Lower lobe of right lung (tissue), 2 donors: ENCODE results near the gene RMDN3. TPM values are rescaled to one million over a fixed set of nuclear protein-coding genes. Genes with fewer than 3 reads are reported as not detected.

ENCODE experiments used
- ATAC-seq, 2 donors: fragments of 200-7000 bp; cut with Tn5 transposase; one replicate each; pipeline ENCODE4 v1.9.1; 2020 to 2022; ENCODE audit warnings: mild to moderate bottlenecking in 2 of 2, moderate library complexity in 2 of 2
- DNase-seq: peaks from one replicate; pipeline ENCODE4 v3.0.0-alpha.2; 2020
- H3K27ac ChIP-seq: fragments of 200-600 bp; one replicate; pipeline ENCODE4 v1.8.0; 2022
- H3K27me3 ChIP-seq: fragments of 200-600 bp; one replicate; pipeline ENCODE4 v1.8.0; 2022; ENCODE audit warnings: low read depth
- H3K36me3 ChIP-seq: fragments of 200-600 bp; one replicate; pipeline ENCODE4 v1.8.0; 2022; ENCODE audit warnings: mild to moderate bottlenecking
- H3K4me1 ChIP-seq: fragments of 200-600 bp; one replicate; pipeline ENCODE4 v1.8.0; 2022
- H3K4me3 ChIP-seq: fragments of 200-600 bp; one replicate; pipeline ENCODE4 v1.8.0; 2022; ENCODE audit warnings: mild to moderate bottlenecking
- H3K9me3 ChIP-seq: fragments of 200-600 bp; one replicate; pipeline ENCODE4 v1.8.0; 2022
- intact Hi-C: fragments of 100-400 bp; cut with DNase I; formaldehyde crosslinking; loops from one replicate; pipeline ENCODE4 v1.11.0; 2022
- total RNA-seq: library from RNA; stranded (reverse); fragmentation: NEBNext Ultra II Directional; extraction: Animal tissue kit (Norgen Biotek cat#: 25700); gene quantifications from one replicate; pipeline ENCODE4 v1.2.1, GENCODE V29; 2021
- TF ChIP-seq, protein P1 (sequence below): fragments of 200-600 bp; IDR thresholded peaks from one replicate; pipeline ENCODE4 v1.8.0; 2022; ENCODE audit warnings: antibody characterized with exemption, mild to moderate bottlenecking
- donor health status: DM: no; HTN: yes; CAD: no; lungs with severe emphysema.

The RMDN3 gene
- total RNA-seq, 1 donor from 2014 or later = 101 TPM

DNA sequence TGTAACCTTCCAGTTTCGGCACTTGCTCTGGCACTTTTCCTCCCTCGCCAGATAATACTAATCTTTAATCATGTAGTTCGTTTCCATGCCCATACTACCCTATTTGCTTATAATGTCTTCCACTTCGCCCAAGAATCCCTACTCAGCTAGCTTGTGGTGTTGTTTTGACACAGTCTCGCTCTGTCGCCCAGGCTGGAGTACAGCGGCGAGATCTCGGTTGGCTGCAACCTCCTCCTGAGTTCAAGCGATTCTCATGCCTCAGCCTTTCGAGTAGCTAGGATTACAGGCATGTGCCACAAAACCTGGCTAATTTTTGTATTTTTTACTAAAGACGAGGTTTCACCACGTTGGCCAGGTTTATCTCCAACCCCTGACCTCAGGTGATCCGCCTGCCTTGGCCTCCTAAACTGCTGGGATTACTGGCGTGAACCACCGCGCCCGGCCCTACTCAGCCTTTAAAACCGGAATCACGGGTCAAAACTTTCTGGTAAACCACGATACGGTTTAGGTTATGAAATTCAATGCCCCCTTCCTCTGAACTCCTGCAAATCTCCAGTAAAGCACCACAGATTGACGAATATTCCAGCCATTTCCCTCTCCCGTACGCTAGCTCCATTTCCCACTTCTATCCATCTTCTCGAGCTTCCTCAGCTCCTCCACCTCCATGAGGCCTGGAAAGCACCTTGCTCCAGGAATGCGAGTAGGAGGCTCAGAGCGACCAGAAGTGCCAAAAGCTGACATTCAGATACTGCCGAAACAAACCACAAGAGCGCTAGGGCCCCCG, 61.0 kb downstream of the RMDN3 start:
- TF ChIP-seq, protein P1, sequence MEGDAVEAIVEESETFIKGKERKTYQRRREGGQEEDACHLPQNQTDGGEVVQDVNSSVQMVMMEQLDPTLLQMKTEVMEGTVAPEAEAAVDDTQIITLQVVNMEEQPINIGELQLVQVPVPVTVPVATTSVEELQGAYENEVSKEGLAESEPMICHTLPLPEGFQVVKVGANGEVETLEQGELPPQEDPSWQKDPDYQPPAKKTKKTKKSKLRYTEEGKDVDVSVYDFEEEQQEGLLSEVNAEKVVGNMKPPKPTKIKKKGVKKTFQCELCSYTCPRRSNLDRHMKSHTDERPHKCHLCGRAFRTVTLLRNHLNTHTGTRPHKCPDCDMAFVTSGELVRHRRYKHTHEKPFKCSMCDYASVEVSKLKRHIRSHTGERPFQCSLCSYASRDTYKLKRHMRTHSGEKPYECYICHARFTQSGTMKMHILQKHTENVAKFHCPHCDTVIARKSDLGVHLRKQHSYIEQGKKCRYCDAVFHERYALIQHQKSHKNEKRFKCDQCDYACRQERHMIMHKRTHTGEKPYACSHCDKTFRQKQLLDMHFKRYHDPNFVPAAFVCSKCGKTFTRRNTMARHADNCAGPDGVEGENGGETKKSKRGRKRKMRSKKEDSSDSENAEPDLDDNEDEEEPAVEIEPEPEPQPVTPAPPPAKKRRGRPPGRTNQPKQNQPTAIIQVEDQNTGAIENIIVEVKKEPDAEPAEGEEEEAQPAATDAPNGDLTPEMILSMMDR = no peak
- intact Hi-C loops = no loop called here

DNA sequence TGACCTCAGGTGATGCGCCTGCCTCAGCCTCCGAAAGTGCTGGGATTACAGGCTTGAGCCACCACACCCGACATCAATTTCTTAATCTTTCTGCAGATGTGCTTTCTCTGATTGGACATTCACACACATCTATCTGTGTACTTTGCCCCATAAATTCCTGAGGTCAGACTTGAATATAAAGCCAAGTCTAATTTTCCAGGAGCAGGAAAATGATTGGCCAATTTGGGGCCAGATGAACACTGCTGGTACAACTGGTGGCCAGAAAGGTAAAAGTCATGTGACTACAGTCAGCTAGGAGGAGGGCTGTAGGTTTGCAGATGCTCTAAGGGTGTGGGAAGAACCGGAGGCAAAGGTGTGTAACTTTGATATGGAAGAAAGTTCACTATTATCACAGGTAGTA, 63.3 kb downstream of the RMDN3 start:
- H3K36me3 ChIP-seq = peaks cover 6% of the 10 kb centered on the region
- no peak overlapping the region for H3K4me3 ChIP-seq
- intact Hi-C loops = no loop called here
- no peak for ATAC-seq
- H3K27me3 ChIP-seq = no peaks in the 10 kb centered on the region
- TF ChIP-seq, protein P1 = no peak
- no peak for DNase-seq
- no peak overlapping the region for H3K27ac ChIP-seq
- H3K4me1 ChIP-seq = peaks cover 18% of the 10 kb centered on the region
- no peaks in the 10 kb centered on the region for H3K9me3 ChIP-seq

More for the DNA sequence above, 61.0 kb downstream of the RMDN3 start:
- ATAC-seq (peak in 1 of 2 donors; percentile 1), DNase-seq (no peak)
- Histone ChIP-seq H3K9me3 (no peaks in the 10 kb centered on the region), H3K4me1 (peaks cover 18% of the 10 kb centered on the region), H3K36me3 (peaks cover 6% of the 10 kb centered on the region), H3K4me3 (peak overlapping the region; percentile 74), H3K27ac (peak overlapping the region; percentile 98), H3K27me3 (no peaks in the 10 kb centered on the region)

DNA sequence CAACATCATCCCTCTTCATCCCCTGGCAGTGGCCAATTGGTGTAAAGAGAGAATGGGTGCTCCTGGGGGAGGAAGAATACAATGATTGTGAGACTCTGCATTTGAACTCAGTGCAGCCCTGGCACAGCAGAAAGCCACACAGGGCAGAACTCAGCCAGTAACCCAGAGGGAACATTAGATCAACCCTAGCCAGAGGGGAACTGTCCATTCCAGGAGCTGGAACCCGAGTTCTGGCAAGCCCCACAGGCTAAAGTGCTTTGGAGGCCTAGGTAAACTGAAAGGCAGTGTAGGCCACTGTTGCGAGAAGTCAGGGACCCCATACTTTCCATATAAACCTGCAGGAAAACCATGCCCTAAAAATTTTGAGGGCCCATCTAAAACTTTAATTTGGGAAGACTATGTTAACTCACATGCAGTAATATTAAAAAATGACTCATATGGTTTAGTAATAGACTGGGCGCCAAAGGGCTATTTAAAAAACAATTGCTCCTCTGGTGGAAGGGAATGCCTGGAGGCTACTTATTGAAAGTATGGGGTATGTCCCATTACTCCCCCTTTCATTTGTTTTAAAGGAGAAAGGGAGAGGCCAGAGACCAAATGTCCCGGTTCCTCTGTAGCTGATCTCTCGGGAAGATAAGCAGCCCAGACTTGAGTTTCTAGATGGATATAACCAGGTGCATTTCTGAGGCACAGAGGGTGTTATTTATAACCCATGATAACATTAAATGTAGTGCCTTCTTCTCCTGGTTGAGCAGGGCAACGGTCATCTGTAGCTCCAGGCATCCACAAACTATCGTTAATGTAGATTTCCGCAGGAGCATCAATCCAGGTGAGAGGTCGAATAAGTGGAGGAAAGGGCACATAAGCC, 65.9 kb downstream of the RMDN3 start:
- ATAC-seq (no peak), DNase-seq (no peak)
- TF ChIP-seq, protein P1 = no peak
- Histone ChIP-seq H3K27me3 (no peaks in the 10 kb centered on the region), H3K27ac (no peak overlapping the region), H3K36me3 (peaks cover 6% of the 10 kb centered on the region), H3K4me3 (no peak overlapping the region), H3K9me3 (no peaks in the 10 kb centered on the region), H3K4me1 (peaks cover 10% of the 10 kb centered on the region)
- intact Hi-C loops = no loop called here

Other genes with a start within 250 kb of the RMDN3 start
- 24.8 TPM for gene CCDC32, start 190.2 kb downstream of the RMDN3 start, total RNA-seq
- 5.3 TPM for gene RPUSD2, start 186.0 kb downstream of the RMDN3 start, total RNA-seq
- gene KNL1, start 161.0 kb downstream of the RMDN3 start, total RNA-seq = 1.5 TPM
- 1.1 TPM for gene RAD51, start 60.1 kb downstream of the RMDN3 start, total RNA-seq
- 99.5 TPM for gene GCHFR, start 8.8 kb upstream of the RMDN3 start, total RNA-seq
- gene C15orf62, start 14.7 kb upstream of the RMDN3 start, total RNA-seq = 2.4 TPM
- 29.6 TPM for gene ZFYVE19, start 51.8 kb upstream of the RMDN3 start, total RNA-seq
- 28.4 TPM for gene DNAJC17, start 52.2 kb upstream of the RMDN3 start, total RNA-seq
- 0.53 TPM for gene PPP1R14D, start 73.5 kb upstream of the RMDN3 start, total RNA-seq
- 76.5 TPM for gene SPINT1, start 88.8 kb upstream of the RMDN3 start, total RNA-seq
- 1.5 TPM for gene RHOV, start 119.0 kb upstream of the RMDN3 start, total RNA-seq
- gene VPS18, start 139.2 kb upstream of the RMDN3 start, total RNA-seq = 24.0 TPM
- gene DLL4, start 174.1 kb upstream of the RMDN3 start, total RNA-seq = 21.3 TPM
- gene CHAC1, start 198.2 kb upstream of the RMDN3 start, total RNA-seq = 1.8 TPM